K562 (cell line): Measurements from ENCODE around the gene MAP1LC3B2. TPM values are rescaled to one million over a fixed set of nuclear protein-coding genes. Genes with fewer than 3 reads are reported as not detected.
A peak's percentile ranks its signal among the peaks of the same experiment; 100 is the strongest.

Source experiments
- ARID2 ChIP-seq: fragments of 450-650 bp; IDR thresholded peaks from 2 replicates; pipeline ENCODE4 v1.6.1; 2017; ENCODE audit warnings: antibody characterized with exemption, mild to moderate bottlenecking
- HMGN3 ChIP-seq: IDR thresholded peaks from 2 replicates; pipeline ENCODE4 v1.6.1; 2011; ENCODE audit warnings: borderline replicate concordance, low read depth, mild to moderate bottlenecking, mixed read lengths, low read length; ENCODE audit not compliant: insufficient read length; ENCODE audit errors: extremely low read depth
- KDM2B ChIP-seq: fragments of 250-450 bp; sonication (Bioruptor Pico); IDR thresholded peaks from 2 replicates; pipeline ENCODE4 v1.8.0; 2021; ENCODE audit warnings: mild to moderate bottlenecking, moderate library complexity
- MYNN ChIP-seq, 2 experiments: sonication (generic); formaldehyde crosslinking in 1 of 2; IDR thresholded peaks; 2 replicates each; pipeline versions ENCODE4 v1.5.0 to v1.6.1; 2016 to 2020; ENCODE audit warnings: antibody characterized with exemption in 1 of 2, missing genetic modification reagents in 1 of 2
- PCBP1 ChIP-seq: fragments of 200-400 bp; formaldehyde crosslinking; IDR thresholded peaks from 2 replicates; pipeline ENCODE4 v1.6.1; 2018; ENCODE audit warnings: mild to moderate bottlenecking, low read depth, low read length; ENCODE audit not compliant: poor library complexity, severe bottlenecking
- SMARCB1 ChIP-seq: IDR thresholded peaks from 2 replicates; pipeline ENCODE4 v1.6.1; 2011; ENCODE audit warnings: improper control_type of control experiment, low read depth; ENCODE audit not compliant: insufficient read length
- ZKSCAN3 ChIP-seq: fragments of 250-450 bp; sonication (Bioruptor Pico); IDR thresholded peaks from 2 replicates; pipeline ENCODE4 v1.4.0; 2020
- ZKSCAN8 ChIP-seq: fragments of 200-800 bp; sonication (Bioruptor generic); IDR thresholded peaks from 2 replicates; pipeline ENCODE4 v1.6.1; 2016; ENCODE audit warnings: missing genetic modification characterization, missing compliant biosample characterization
- ZNF3 ChIP-seq: fragments of 250-450 bp; sonication (Bioruptor Pico); IDR thresholded peaks from 2 replicates; pipeline ENCODE4 v1.5.0; 2021; ENCODE audit warnings: mild to moderate bottlenecking, moderate library complexity
- ZNF561 ChIP-seq: fragments of 450-650 bp; formaldehyde crosslinking; conservative IDR thresholded peaks from 2 replicates; pipeline ENCODE4 v1.4.0; 2020; ENCODE audit warnings: mild to moderate bottlenecking, moderate library complexity
- ZNF764 ChIP-seq: fragments of 250-450 bp; sonication (Bioruptor Pico); IDR thresholded peaks from 2 replicates; pipeline ENCODE4 v1.4.0; 2020; ENCODE audit warnings: low read depth, mild to moderate bottlenecking, moderate library complexity
- polyA plus RNA-seq, 8 experiments: library from polyadenylated mRNA; depleted of rRNA in 4 of 8; stranded (reverse) in 5 of 8; unstranded in 3 of 8; fragments of >200 nt; fragmentation: Nextera tagmentation in 2 of 8; fragmentation: Illumina TruSeq in 1 of 8; extraction: Ambion mirVana in 2 of 8; extraction: Trizol in 1 of 8; gene quantifications; 2 replicates each; pipeline versions ENCODE4 v1.2.1 to v1.2.3, GENCODE V29; 2011 to 2014; ENCODE audit warnings: inconsistent platforms in 1 of 8, missing spikeins in 1 of 8
- total RNA-seq, 7 experiments: library from RNA; depleted of rRNA in 6 of 7; stranded (reverse); fragments of >200 nt in 6 of 7; fragmentation: Illumina TruSeq in 2 of 7; extraction: Trizol in 2 of 7; gene quantifications; 2 replicates each; pipeline versions ENCODE4 v1.2.1 to v1.2.3, GENCODE V29; 2011 to 2021; ENCODE audit warnings: low replicate concordance in 1 of 7
- TF ChIP-seq, protein P1 (sequence below): fragments of 250-450 bp; sonication (Bioruptor Pico); IDR thresholded peaks from 2 replicates; pipeline ENCODE4 v1.8.0; 2022; ENCODE audit warnings: moderate library complexity, mild to moderate bottlenecking, inconsistent platforms
- TF ChIP-seq, protein P2 (sequence below): fragments of 450-650 bp; IDR thresholded peaks from 2 replicates; pipeline ENCODE4 v1.6.1; 2017; ENCODE audit warnings: mild to moderate bottlenecking, moderate library complexity
- TF ChIP-seq, protein P3 (sequence below): sonication (generic); formaldehyde crosslinking; IDR thresholded peaks from 2 replicates; pipeline ENCODE4 v1.8.0; 2023; ENCODE audit warnings: missing genetic modification reagents, mild to moderate bottlenecking, borderline replicate concordance

Gene MAP1LC3B2
- total and polyA plus RNA-seq, 9 of the 15 experiments (the other 6 are each of a cell fraction or from before 2014, with no cell fraction given) = 0.53 to 2.8 (median 0.76) TPM; not detected in 2

DNA sequence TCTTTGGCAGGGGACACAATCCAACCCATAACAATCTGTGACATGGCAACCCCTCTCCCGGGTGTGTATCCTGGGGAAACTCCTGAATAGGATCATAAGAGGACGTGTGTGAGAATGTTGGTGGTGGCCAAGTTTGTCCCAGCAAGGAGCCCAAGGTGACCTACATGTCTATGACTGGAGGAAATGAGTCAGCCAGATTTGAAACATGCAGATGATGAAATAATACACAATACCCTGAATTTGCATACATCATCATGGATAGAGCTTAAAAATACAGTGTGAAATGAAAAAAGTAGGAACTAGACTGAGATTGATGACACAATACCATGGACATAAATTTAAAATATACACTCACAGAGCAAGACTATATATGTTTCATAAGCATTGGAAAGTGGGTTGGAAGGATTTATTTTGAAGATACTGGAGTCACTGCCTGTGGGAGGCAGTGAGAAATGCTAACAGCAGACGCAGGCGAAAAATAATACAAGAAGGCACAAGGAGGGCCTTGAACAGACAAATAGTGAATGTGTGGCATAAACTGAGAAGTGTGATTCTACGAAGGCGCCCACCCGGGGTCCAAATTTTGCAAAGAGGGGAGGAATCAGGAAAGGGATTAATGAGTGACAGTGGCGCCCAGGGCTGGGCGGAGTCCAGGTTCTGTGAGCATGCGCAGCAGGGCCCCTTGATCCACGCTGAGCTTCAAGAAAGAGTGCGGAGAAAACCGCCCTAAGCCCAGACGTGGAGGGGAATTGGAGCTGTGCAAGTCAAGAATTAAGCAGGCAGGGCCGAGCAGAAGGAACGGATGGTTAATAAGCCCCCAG lies 7.0 kb upstream of the MAP1LC3B2 start (continued):
- TF ChIP-seq, protein P1, sequence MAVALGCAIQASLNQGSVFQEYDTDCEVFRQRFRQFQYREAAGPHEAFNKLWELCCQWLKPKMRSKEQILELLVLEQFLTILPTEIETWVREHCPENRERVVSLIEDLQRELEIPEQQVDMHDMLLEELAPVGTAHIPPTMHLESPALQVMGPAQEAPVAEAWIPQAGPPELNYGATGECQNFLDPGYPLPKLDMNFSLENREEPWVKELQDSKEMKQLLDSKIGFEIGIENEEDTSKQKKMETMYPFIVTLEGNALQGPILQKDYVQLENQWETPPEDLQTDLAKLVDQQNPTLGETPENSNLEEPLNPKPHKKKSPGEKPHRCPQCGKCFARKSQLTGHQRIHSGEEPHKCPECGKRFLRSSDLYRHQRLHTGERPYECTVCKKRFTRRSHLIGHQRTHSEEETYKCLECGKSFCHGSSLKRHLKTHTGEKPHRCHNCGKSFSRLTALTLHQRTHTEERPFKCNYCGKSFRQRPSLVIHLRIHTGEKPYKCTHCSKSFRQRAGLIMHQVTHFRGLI (CRISPR knock-in tag) = no peak
- TF ChIP-seq ZNF3 (CRISPR knock-in tag) (no peak), SMARCB1 (no peak), HMGN3 (no peak), KDM2B (CRISPR knock-in tag) (no peak), ZNF561 (CRISPR knock-in tag) (no peak), ZNF764 (CRISPR knock-in tag) (no peak), ZKSCAN8 (CRISPR knock-in tag) (peak; percentile 71; the same call in 1 of the 2 replicates), PCBP1 (no peak), MYNN (IDR thresholded peaks at IDR 0.05) (no peak), MYNN (CRISPR knock-in tag; IDR thresholded peaks at IDR 0.05) (no peak), ZKSCAN3 (CRISPR knock-in tag) (no peak), ARID2 (no peak)
- TF ChIP-seq, protein P2, sequence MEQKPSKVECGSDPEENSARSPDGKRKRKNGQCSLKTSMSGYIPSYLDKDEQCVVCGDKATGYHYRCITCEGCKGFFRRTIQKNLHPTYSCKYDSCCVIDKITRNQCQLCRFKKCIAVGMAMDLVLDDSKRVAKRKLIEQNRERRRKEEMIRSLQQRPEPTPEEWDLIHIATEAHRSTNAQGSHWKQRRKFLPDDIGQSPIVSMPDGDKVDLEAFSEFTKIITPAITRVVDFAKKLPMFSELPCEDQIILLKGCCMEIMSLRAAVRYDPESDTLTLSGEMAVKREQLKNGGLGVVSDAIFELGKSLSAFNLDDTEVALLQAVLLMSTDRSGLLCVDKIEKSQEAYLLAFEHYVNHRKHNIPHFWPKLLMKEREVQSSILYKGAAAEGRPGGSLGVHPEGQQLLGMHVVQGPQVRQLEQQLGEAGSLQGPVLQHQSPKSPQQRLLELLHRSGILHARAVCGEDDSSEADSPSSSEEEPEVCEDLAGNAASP = no peak
- TF ChIP-seq, protein P3, sequence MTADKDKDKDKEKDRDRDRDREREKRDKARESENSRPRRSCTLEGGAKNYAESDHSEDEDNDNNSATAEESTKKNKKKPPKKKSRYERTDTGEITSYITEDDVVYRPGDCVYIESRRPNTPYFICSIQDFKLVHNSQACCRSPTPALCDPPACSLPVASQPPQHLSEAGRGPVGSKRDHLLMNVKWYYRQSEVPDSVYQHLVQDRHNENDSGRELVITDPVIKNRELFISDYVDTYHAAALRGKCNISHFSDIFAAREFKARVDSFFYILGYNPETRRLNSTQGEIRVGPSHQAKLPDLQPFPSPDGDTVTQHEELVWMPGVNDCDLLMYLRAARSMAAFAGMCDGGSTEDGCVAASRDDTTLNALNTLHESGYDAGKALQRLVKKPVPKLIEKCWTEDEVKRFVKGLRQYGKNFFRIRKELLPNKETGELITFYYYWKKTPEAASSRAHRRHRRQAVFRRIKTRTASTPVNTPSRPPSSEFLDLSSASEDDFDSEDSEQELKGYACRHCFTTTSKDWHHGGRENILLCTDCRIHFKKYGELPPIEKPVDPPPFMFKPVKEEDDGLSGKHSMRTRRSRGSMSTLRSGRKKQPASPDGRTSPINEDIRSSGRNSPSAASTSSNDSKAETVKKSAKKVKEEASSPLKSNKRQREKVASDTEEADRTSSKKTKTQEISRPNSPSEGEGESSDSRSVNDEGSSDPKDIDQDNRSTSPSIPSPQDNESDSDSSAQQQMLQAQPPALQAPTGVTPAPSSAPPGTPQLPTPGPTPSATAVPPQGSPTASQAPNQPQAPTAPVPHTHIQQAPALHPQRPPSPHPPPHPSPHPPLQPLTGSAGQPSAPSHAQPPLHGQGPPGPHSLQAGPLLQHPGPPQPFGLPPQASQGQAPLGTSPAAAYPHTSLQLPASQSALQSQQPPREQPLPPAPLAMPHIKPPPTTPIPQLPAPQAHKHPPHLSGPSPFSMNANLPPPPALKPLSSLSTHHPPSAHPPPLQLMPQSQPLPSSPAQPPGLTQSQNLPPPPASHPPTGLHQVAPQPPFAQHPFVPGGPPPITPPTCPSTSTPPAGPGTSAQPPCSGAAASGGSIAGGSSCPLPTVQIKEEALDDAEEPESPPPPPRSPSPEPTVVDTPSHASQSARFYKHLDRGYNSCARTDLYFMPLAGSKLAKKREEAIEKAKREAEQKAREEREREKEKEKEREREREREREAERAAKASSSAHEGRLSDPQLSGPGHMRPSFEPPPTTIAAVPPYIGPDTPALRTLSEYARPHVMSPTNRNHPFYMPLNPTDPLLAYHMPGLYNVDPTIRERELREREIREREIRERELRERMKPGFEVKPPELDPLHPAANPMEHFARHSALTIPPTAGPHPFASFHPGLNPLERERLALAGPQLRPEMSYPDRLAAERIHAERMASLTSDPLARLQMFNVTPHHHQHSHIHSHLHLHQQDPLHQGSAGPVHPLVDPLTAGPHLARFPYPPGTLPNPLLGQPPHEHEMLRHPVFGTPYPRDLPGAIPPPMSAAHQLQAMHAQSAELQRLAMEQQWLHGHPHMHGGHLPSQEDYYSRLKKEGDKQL (CRISPR knock-in tag) = no peak
